Measurements from ENCODE around the gene CLBA1.

The CLBA1 gene

GRCh38 chr14:104979758-104980610 lies 5.6 kb upstream of the CLBA1 start:
- DNase-seq (ENCODE audit: low spot score), result peak; percentile 72

GRCh38 chr14:104980611-104981531 lies 4.7 kb upstream of the CLBA1 start:
- no peak for DNase-seq (ENCODE audit: low spot score)

GRCh38 chr14:104981699-104982541 lies 3.7 kb upstream of the CLBA1 start:
- DNase-seq (ENCODE audit: low spot score), result no peak

GRCh38 chr14:104982548-104983230 lies 2.9 kb upstream of the CLBA1 start:
- no peak for DNase-seq (ENCODE audit: low spot score)

- no peak for DNase-seq (ENCODE audit: low spot score)
Observed at GRCh38 chr14:104983231-104983721, 2.3 kb upstream of the CLBA1 start.

GRCh38 chr14:104984056-104984894 lies 1.3 kb upstream of the CLBA1 start:
- no peak for DNase-seq (ENCODE audit: low spot score)

GRCh38 chr14:104986487-104987164 lies 1.0 kb downstream of the CLBA1 start:
- no peak for DNase-seq (ENCODE audit: low spot score)

GRCh38 chr14:104989236-104989950 lies 3.8 kb downstream of the CLBA1 start:
- no peak for DNase-seq (ENCODE audit: low spot score)

GRCh38 chr14:104989951-104990303 lies 4.3 kb downstream of the CLBA1 start:
- DNase-seq (ENCODE audit: low spot score), result no peak

GRCh38 chr14:104991896-104992230 lies 6.3 kb downstream of the CLBA1 start:
- no peak for DNase-seq (ENCODE audit: low spot score)

- no peak for DNase-seq (ENCODE audit: low spot score)
Observed at GRCh38 chr14:104992501-104992900, 6.9 kb downstream of the CLBA1 start.

- DNase-seq (ENCODE audit: low spot score), result no peak
Observed at GRCh38 chr14:104993306-104993705, 7.7 kb downstream of the CLBA1 start.

- no peak for DNase-seq (ENCODE audit: low spot score)
Observed at GRCh38 chr14:104993808-104994591, 8.4 kb downstream of the CLBA1 start.

- no peak for DNase-seq (ENCODE audit: low spot score)
Observed at GRCh38 chr14:104994978-104995377, 9.4 kb downstream of the CLBA1 start.

GRCh38 chr14:104996032-104996431 lies 10.4 kb downstream of the CLBA1 start:
- DNase-seq (ENCODE audit: low spot score), result no peak

- no peak for DNase-seq (ENCODE audit: low spot score)
Observed at GRCh38 chr14:104996483-104996882, 10.9 kb downstream of the CLBA1 start.

GRCh38 chr14:104998801-104999200 lies 13.2 kb downstream of the CLBA1 start:
- no peak for DNase-seq (ENCODE audit: low spot score)

- DNase-seq (ENCODE audit: low spot score), result no peak
Observed at GRCh38 chr14:104999361-104999760, 13.8 kb downstream of the CLBA1 start.
